CD14-positive monocyte (primary cell): ENCODE results near the gene UBE2E2. TPM values are rescaled to one million over a fixed set of nuclear protein-coding genes. Genes with fewer than 3 reads are reported as not detected.
A peak's percentile ranks its signal among the peaks of the same experiment; 100 is the strongest.

Experiments used
- DNase-seq, 3 donors: peaks; one replicate each; pipeline ENCODE4 v3.0.0-alpha.2; 2011 to 2022
- H2AFZ ChIP-seq: 2 replicates; pipeline ENCODE4 v1.6.0; 2012; ENCODE audit warnings: mild to moderate bottlenecking, low read depth, low read length, inconsistent platforms; ENCODE audit not compliant: insufficient read depth, poor library complexity, severe bottlenecking
- H3K27ac ChIP-seq, 2 donors: 1 replicate in 1 of 2; 2 replicates in 1 of 2; pipeline ENCODE4 v1.5.1; 2012 to 2013; ENCODE audit warnings: low read length in 2 of 2, control low read depth in 1 of 2, inconsistent platforms in 1 of 2, low read depth in 1 of 2, mild to moderate bottlenecking in 1 of 2
- H3K27me3 ChIP-seq, 2 donors: one replicate each; pipeline versions ENCODE4 v1.6.0 to v1.6.1; 2011 to 2013; ENCODE audit warnings: low read length in 2 of 2; ENCODE audit not compliant: control insufficient read depth in 2 of 2, insufficient read depth in 2 of 2
- H3K36me3 ChIP-seq, 2 donors: replicated peaks in 1 of 2; 1 replicate in 1 of 2; 2 replicates in 1 of 2; pipeline versions ENCODE4 v1.5.1 to v1.6.1; 2012 to 2013; ENCODE audit warnings: low read length in 2 of 2, control low read depth in 1 of 2, inconsistent platforms in 1 of 2, mild to moderate bottlenecking in 1 of 2; ENCODE audit not compliant: insufficient read depth in 2 of 2, control insufficient read depth in 1 of 2
- H3K4me1 ChIP-seq, 2 donors: 1 replicate in 1 of 2; 2 replicates in 1 of 2; pipeline versions ENCODE4 v1.5.1 to v1.6.1; 2012 to 2013; ENCODE audit warnings: low read length in 2 of 2, control low read depth in 1 of 2, inconsistent platforms in 1 of 2, mild to moderate bottlenecking in 1 of 2, moderate library complexity in 1 of 2; ENCODE audit not compliant: insufficient read depth in 2 of 2, control insufficient read depth in 1 of 2
- H3K4me2 ChIP-seq: replicated peaks from 2 replicates; pipeline ENCODE3; 2012; ENCODE audit warnings: low read length, moderate library complexity, mild to moderate bottlenecking; ENCODE audit not compliant: poor library complexity, severe bottlenecking; ENCODE audit errors: extremely low read depth
- H3K4me3 ChIP-seq, 3 experiments: fragments of 200-600 bp in 1 of 3; sonication (generic) in 1 of 3; replicated peaks in 1 of 3; 1 replicate in 2 of 3; 2 replicates in 1 of 3; pipeline ENCODE4 v1.5.1; 2011 to 2013; ENCODE audit warnings: low read length in 3 of 3, mild to moderate bottlenecking in 3 of 3, control low read depth in 2 of 3, low read depth in 2 of 3, inconsistent platforms in 1 of 3, moderate library complexity in 1 of 3
- H3K79me2 ChIP-seq: 2 replicates; pipeline ENCODE4 v1.6.0; 2012; ENCODE audit warnings: mild to moderate bottlenecking, control low read depth, inconsistent platforms, low read length, moderate library complexity; ENCODE audit not compliant: insufficient read depth
- H3K9ac ChIP-seq: 2 replicates; pipeline ENCODE4 v1.6.0; 2017; ENCODE audit warnings: low read length, mild to moderate bottlenecking; ENCODE audit not compliant: insufficient read depth, poor library complexity, severe bottlenecking
- H3K9me3 ChIP-seq, 2 donors: replicated peaks in 1 of 2; 1 replicate in 1 of 2; 2 replicates in 1 of 2; pipeline versions ENCODE4 v1.5.1 to v1.6.1; 2012 to 2013; ENCODE audit warnings: low read length in 2 of 2, control low read depth in 1 of 2; ENCODE audit not compliant: control insufficient read depth in 1 of 2, insufficient read depth in 1 of 2
- H4K20me1 ChIP-seq: 2 replicates; pipeline ENCODE4 v1.6.0; 2012; ENCODE audit warnings: mild to moderate bottlenecking, low read length, control low read depth, moderate library complexity; ENCODE audit not compliant: insufficient read depth
- H3K27ac Mint-ChIP-seq, 7 donors: one replicate each; pipeline ENCODE4 v1.8.0; 2020; ENCODE audit warnings: mild to moderate bottlenecking in 7 of 7, mixed read lengths in 7 of 7, moderate library complexity in 6 of 7, inconsistent platforms in 2 of 7
- H3K27me3 Mint-ChIP-seq, 3 donors: one replicate each; pipeline ENCODE4 v1.8.0; 2021 to 2022; ENCODE audit warnings: low read depth in 3 of 3, mild to moderate bottlenecking in 3 of 3, mixed read lengths in 3 of 3, moderate library complexity in 3 of 3, inconsistent platforms in 1 of 3
- H3K36me3 Mint-ChIP-seq, 2 donors: one replicate each; pipeline ENCODE4 v1.8.0; 2020; ENCODE audit warnings: mixed read lengths in 2 of 2, inconsistent platforms in 1 of 2, mild to moderate bottlenecking in 1 of 2
- H3K4me1 Mint-ChIP-seq: one replicate; pipeline ENCODE4 v1.8.0; 2020; ENCODE audit warnings: mild to moderate bottlenecking, mixed read lengths
- H3K4me3 Mint-ChIP-seq, 2 donors: one replicate each; pipeline ENCODE4 v1.8.0; 2020; ENCODE audit warnings: mild to moderate bottlenecking in 2 of 2, mixed read lengths in 2 of 2, moderate library complexity in 1 of 2
- H3K9me3 Mint-ChIP-seq, 7 donors: one replicate each; pipeline ENCODE4 v1.8.0; 2020 to 2022; ENCODE audit warnings: mixed read lengths in 7 of 7, mild to moderate bottlenecking in 6 of 7, moderate library complexity in 6 of 7, inconsistent platforms in 2 of 7
- WGBS: methylation state at CpG from one replicate; pipeline ENCODE4 v1.1.5; 2013; ENCODE audit warnings: missing lambda C conversion rate; ENCODE audit not compliant: insufficient coverage; 5-methylcytosine and 5-hydroxymethylcytosine counted together
- intact Hi-C, 2 donors: fragments of 100-400 bp; cut with micrococcal nuclease; formaldehyde crosslinking; loops; one replicate each; pipeline versions ENCODE4 v1.15.0 to v1.15.1; 2023
- polyA plus RNA-seq, 3 donors: library from polyadenylated mRNA; depleted of rRNA in 1 of 3; unstranded in 2 of 3; stranded (reverse) in 1 of 3; fragments of 300-500 nt in 2 of 3; fragments of >200 nt in 1 of 3; fragmentation: Illumina TruSeq in 2 of 3; gene quantifications; 1 replicate in 2 of 3; 2 replicates in 1 of 3; pipeline ENCODE4 v1.2.3, GENCODE V29; 2012 to 2021
- TF ChIP-seq, protein P1 (sequence below): fragments of 200-600 bp; IDR thresholded peaks from one replicate; pipeline ENCODE4 v1.8.0; 2022; ENCODE audit warnings: antibody characterized with exemption, mild to moderate bottlenecking

UBE2E2 gene
- polyA plus RNA-seq, 3 donors, result 25.8 to 78.0 (median 66.3) TPM

DNA sequence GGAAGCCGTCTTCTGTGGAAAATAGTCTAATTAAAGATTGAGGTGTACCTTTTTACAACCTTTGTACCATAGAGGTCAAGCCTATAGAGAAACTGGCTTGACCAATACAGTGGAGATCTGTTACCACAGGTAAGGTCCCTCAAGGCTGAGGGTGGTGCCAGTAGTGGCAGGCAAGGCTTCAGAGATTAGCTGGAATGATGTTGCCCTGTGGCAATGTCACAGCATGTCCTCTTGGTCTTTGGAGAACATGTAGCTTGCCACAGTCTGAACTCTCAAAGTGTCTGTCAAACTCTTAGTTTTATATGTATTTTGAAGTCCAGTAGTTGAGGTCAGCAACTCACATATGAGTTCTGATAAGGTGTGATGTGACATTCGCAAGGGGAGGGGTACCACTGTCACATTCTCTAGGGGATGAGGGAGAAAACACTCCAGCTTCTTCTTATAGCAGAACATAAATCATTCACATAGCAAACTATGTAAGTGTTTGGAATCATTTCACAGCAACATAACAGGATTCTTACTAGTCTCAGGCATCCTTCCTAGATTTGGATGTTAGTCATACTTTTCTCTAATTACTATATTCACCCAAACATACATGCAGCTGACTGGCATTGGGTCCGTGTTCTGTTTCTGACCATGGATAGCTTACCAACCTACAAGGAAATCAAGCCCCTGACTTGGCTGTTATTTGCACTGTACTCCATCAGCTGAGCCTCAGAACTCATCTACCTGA is 173.6 kb downstream of the UBE2E2 start:
- Mint-ChIP-seq H3K4me3 (no peak overlapping the region), H3K27me3 (no peaks in the 10 kb centered on the region), H3K4me1 (peaks cover 26% of the 10 kb centered on the region), H3K27ac (peak overlapping the region in 1 of 7 donors; percentile 23), H3K36me3 (peaks cover 0 to 3% of the 10 kb centered on the region in 2 donors), H3K9me3 (no peaks in the 10 kb centered on the region)
- Histone ChIP-seq H2AFZ (no peak overlapping the region), H3K27me3 (no peaks in the 10 kb centered on the region), H3K27ac (no peak overlapping the region), H3K4me2 (no peak overlapping the region), H3K4me3 (no peak overlapping the region), H3K9me3 (no peaks in the 10 kb centered on the region), H3K79me2 (peaks cover 5% of the 10 kb centered on the region), H3K9ac (no peak overlapping the region), H3K36me3 (no peaks in the 10 kb centered on the region), H4K20me1 (peaks cover 39% of the 10 kb centered on the region), H3K4me1 (peaks cover 11 to 12% of the 10 kb centered on the region in 2 donors)
- no CpG with 5 or more reads among the region's 3 CpGs for WGBS
- TF ChIP-seq, protein P1, sequence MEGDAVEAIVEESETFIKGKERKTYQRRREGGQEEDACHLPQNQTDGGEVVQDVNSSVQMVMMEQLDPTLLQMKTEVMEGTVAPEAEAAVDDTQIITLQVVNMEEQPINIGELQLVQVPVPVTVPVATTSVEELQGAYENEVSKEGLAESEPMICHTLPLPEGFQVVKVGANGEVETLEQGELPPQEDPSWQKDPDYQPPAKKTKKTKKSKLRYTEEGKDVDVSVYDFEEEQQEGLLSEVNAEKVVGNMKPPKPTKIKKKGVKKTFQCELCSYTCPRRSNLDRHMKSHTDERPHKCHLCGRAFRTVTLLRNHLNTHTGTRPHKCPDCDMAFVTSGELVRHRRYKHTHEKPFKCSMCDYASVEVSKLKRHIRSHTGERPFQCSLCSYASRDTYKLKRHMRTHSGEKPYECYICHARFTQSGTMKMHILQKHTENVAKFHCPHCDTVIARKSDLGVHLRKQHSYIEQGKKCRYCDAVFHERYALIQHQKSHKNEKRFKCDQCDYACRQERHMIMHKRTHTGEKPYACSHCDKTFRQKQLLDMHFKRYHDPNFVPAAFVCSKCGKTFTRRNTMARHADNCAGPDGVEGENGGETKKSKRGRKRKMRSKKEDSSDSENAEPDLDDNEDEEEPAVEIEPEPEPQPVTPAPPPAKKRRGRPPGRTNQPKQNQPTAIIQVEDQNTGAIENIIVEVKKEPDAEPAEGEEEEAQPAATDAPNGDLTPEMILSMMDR, result no peak
- no peak for DNase-seq
- intact Hi-C loops, result no loop called here

DNA sequence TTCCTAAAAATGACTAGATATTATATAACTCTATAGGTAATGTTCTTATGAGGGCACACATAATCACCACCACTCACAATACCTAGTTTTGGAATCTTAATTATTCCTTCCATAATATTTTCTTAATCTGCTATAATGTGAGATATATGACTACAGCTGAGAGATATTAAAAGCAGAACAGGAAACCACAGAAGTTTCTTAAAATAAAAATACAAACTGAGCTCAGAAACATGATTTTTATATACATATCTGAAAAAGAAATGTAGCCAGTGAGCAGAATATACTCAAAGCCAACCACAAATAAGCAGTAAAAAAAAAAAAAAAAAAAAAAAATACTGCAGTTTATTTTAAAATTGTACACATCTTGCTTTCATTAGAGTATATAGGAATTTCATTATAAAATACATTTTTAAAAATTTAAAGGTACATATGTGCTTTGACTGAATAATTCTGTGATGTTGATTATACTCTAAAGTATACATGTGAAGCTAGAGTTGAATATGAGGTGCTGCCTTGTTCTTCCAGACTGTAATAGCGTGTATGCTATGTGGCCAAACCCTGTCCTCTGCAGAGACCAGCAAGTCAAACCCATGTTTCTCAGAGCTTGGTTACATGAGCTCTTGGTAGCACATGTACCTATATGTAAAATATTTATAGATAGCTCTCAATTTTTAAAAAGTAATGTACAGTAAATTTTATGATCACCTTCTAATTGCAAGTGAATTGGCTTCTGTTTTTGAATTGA is 175.0 kb downstream of the UBE2E2 start:
- WGBS, result no CpG with 5 or more reads among the region's 1 CpG
- DNase-seq, result no peak
- Histone ChIP-seq H2AFZ (no peak overlapping the region), H3K4me3 (no peak overlapping the region), H3K9me3 (no peaks in the 10 kb centered on the region), H3K36me3 (no peaks in the 10 kb centered on the region), H3K9ac (no peak overlapping the region), H4K20me1 (peaks cover 28% of the 10 kb centered on the region), H3K4me2 (peak overlapping the region; percentile 15), H3K4me1 (peaks cover 11 to 12% of the 10 kb centered on the region in 2 donors), H3K79me2 (peaks cover 5% of the 10 kb centered on the region), H3K27me3 (no peaks in the 10 kb centered on the region), H3K27ac (no peak overlapping the region)
- no peaks in the 10 kb centered on the region for H3K27me3 Mint-ChIP-seq
- intact Hi-C loops, result no loop called here
- no peak overlapping the region for H3K27ac Mint-ChIP-seq
- H3K36me3 Mint-ChIP-seq, result peaks cover 0 to 3% of the 10 kb centered on the region in 2 donors
- H3K4me3 Mint-ChIP-seq, result no peak overlapping the region
- H3K9me3 Mint-ChIP-seq, result no peaks in the 10 kb centered on the region
- peaks cover 29% of the 10 kb centered on the region for H3K4me1 Mint-ChIP-seq
- TF ChIP-seq, protein P1, result no peak
